HepG2 (cell line): Measurements from ENCODE around the gene ST3GAL5. TPM values are rescaled to one million over a fixed set of nuclear protein-coding genes. Genes with fewer than 3 reads are reported as not detected.

ENCODE experiments used
- ATAC-seq: fragments of 200-7000 bp; cut with Tn5 transposase; 3 replicates; pipeline ENCODE4 v1.9.1; 2020; ENCODE audit warnings: mild to moderate bottlenecking, moderate library complexity
- BruUV-seq: library from RNA; stranded (reverse); fragments of 400-500 nt; replicated peaks from 2 replicates; lab custom pipeline; 2021; lab: Mats Ljungman, UMichigan
- CTCF ChIA-PET: fragments of 300-600 bp; formaldehyde crosslinking; extraction: SDS; loops from one replicate; lab custom pipeline; 2021; ENCODE audit warnings: low total read pairs, inconsistent platforms, low intra/inter-chr PET ratio; lab: Yijun Ruan, JAX
- POLR2A ChIA-PET: fragments of 350-600 bp; sonication (Branson Sonifier 250); formaldehyde crosslinking; loops from one replicate; lab custom pipeline; 2020; ENCODE audit warnings: antibody characterized with exemption, inconsistent platforms; lab: Yijun Ruan, JAX
- DNase-seq: peaks from one replicate; pipeline ENCODE4 v3.0.0-alpha.2; 2015; ENCODE audit warnings: low spot score
- FAIRE-seq: peaks from 3 replicates; lab custom pipeline; 2011; peaks lifted over from hg19 to GRCh38; lab: Jason Lieb, UNC
- H2AFZ ChIP-seq: one replicate; pipeline ENCODE4 v1.6.1; 2011; ENCODE audit warnings: low read length, inconsistent platforms
- H3K27ac ChIP-seq: fragments of 300-600 bp; 3 replicates; pipeline ENCODE4 v1.8.0; 2011; ENCODE audit warnings: mixed run types, mild to moderate bottlenecking, mixed read lengths, low read length, inconsistent platforms; ENCODE audit not compliant: insufficient read depth; ENCODE audit errors: extremely low read length
- H3K27me3 ChIP-seq, 2 experiments: fragments of 200-600 bp in 1 of 2; 2 replicates in 1 of 2; 3 replicates in 1 of 2; pipeline versions ENCODE4 v1.6.0 to v1.8.0; 2011; ENCODE audit warnings: low read length in 2 of 2, mild to moderate bottlenecking in 2 of 2, moderate library complexity in 2 of 2, inconsistent platforms in 1 of 2; ENCODE audit not compliant: insufficient read depth in 2 of 2, control insufficient read depth in 1 of 2
- H3K36me3 ChIP-seq, 2 experiments: fragments of 200-600 bp in 1 of 2; replicated peaks in 1 of 2; 2 replicates in 1 of 2; 3 replicates in 1 of 2; pipeline versions ENCODE4 v1.5.1 to v1.8.0; 2011; ENCODE audit warnings: low read length in 2 of 2, inconsistent platforms in 1 of 2; ENCODE audit not compliant: insufficient read depth in 2 of 2, control insufficient read depth in 1 of 2
- H3K4me1 ChIP-seq: 2 replicates; pipeline ENCODE4 v1.5.1; 2012; ENCODE audit warnings: low read length, inconsistent platforms; ENCODE audit not compliant: insufficient read depth
- H3K4me2 ChIP-seq: 2 replicates; pipeline ENCODE4 v1.6.0; 2011; ENCODE audit warnings: low read depth, low read length, inconsistent platforms
- H3K4me3 ChIP-seq, 3 experiments: fragments of 200-600 bp in 1 of 3; sonication (generic), shearing (Covaris generic) in 1 of 3; replicated peaks in 1 of 3; 2 replicates each; pipeline ENCODE4 v1.5.1; 2011 to 2016; ENCODE audit warnings: low read length in 3 of 3, inconsistent platforms in 2 of 3, low read depth in 2 of 3, mild to moderate bottlenecking in 2 of 3, control low read depth in 1 of 3, mixed read lengths in 1 of 3; ENCODE audit not compliant: insufficient read depth in 1 of 3
- H3K79me2 ChIP-seq: one replicate; pipeline ENCODE4 v1.6.1; 2011; ENCODE audit warnings: low read length, inconsistent platforms; ENCODE audit not compliant: insufficient read depth
- H3K9ac ChIP-seq: 2 replicates; pipeline ENCODE4 v1.6.0; 2011; ENCODE audit warnings: mild to moderate bottlenecking, low read depth, low read length, inconsistent platforms; ENCODE audit not compliant: insufficient read depth
- H3K9me3 ChIP-seq: 2 replicates; pipeline ENCODE4 v1.5.1; 2012; ENCODE audit warnings: mild to moderate bottlenecking, low read length
- H4K20me1 ChIP-seq: 2 replicates; pipeline ENCODE4 v1.6.0; 2011; ENCODE audit warnings: inconsistent platforms, mild to moderate bottlenecking, low read length, moderate library complexity; ENCODE audit not compliant: insufficient read depth
- BRD4 ChIP-seq: sonication (generic); formaldehyde crosslinking; IDR thresholded peaks from 2 replicates; pipeline ENCODE4 v1.4.0; 2020; ENCODE audit warnings: missing genetic modification reagents
- CBX2 ChIP-seq, 2 experiments: fragments of 200-600 bp in 1 of 2; sonication (generic); formaldehyde crosslinking in 1 of 2; IDR thresholded peaks; 2 replicates each; pipeline versions ENCODE4 v1.7.0 to v1.8.1; 2018 to 2022; ENCODE audit warnings: low read depth in 2 of 2, low read length in 1 of 2, mild to moderate bottlenecking in 1 of 2, missing genetic modification reagents in 1 of 2
- MXI1 ChIP-seq: IDR thresholded peaks from 3 replicates; pipeline ENCODE4 v1.6.1; 2012; ENCODE audit warnings: low read depth, low read length, inconsistent platforms, borderline replicate concordance
- NFKB2 ChIP-seq: sonication (generic); formaldehyde crosslinking; IDR thresholded peaks from 2 replicates; pipeline ENCODE4 v1.4.0; 2020; ENCODE audit warnings: missing genetic modification reagents, borderline replicate concordance
- PAXIP1 ChIP-seq: sonication (generic); formaldehyde crosslinking; conservative IDR thresholded peaks from 2 replicates; pipeline ENCODE4 v1.4.0; 2020; ENCODE audit warnings: mild to moderate bottlenecking, missing genetic modification reagents, moderate library complexity
- PRDM4 ChIP-seq: sonication (generic); formaldehyde crosslinking; IDR thresholded peaks from 2 replicates; pipeline ENCODE4 v1.9.0; 2021; ENCODE audit warnings: missing genetic modification reagents, borderline replicate concordance
- REPIN1 ChIP-seq: sonication (generic); formaldehyde crosslinking; IDR thresholded peaks from 2 replicates; pipeline ENCODE4 v1.8.0; 2022; ENCODE audit warnings: missing genetic modification reagents, low read depth, mild to moderate bottlenecking, borderline replicate concordance
- RFXANK ChIP-seq: IDR thresholded peaks from 2 replicates; pipeline ENCODE4 v1.6.1; 2016
- U2AF2 ChIP-seq: fragments of 200-400 bp; formaldehyde crosslinking; IDR thresholded peaks from 2 replicates; pipeline ENCODE4 v1.6.1; 2017; ENCODE audit warnings: low read depth, mild to moderate bottlenecking, low read length
- ZNF460 ChIP-seq: sonication (generic); formaldehyde crosslinking; IDR thresholded peaks from 2 replicates; pipeline ENCODE4 v1.5.1; 2020; ENCODE audit warnings: missing genetic modification reagents, mild to moderate bottlenecking, borderline replicate concordance
- ZNF598 ChIP-seq: sonication (generic); formaldehyde crosslinking; IDR thresholded peaks from 2 replicates; pipeline ENCODE4 v1.5.1; 2020; ENCODE audit warnings: mild to moderate bottlenecking, missing genetic modification reagents, borderline replicate concordance
- ZSCAN29 ChIP-seq: sonication (generic); formaldehyde crosslinking; conservative IDR thresholded peaks from 2 replicates; pipeline ENCODE4 v1.4.0; 2020; ENCODE audit warnings: mild to moderate bottlenecking, missing genetic modification reagents
- WGBS: methylation state at CpG from one replicate; pipeline ENCODE4 v1.1.6; 2017; ENCODE audit warnings: low lambda C conversion rate; 5-methylcytosine and 5-hydroxymethylcytosine counted together
- in situ Hi-C: cut with HindIII; loops from 2 replicates; pipeline ENCODE4 v1.10.0; 2017; ENCODE audit warnings: low pct_unique_long_range_greater_than_20kb; ENCODE audit not compliant: extremely low pct_ligation_motif_present
- intact Hi-C: fragments of 100-400 bp; cut with micrococcal nuclease; formaldehyde crosslinking; loops from one replicate; pipeline ENCODE4 v1.10.0; 2022; ENCODE audit not compliant: unreplicated experiment
- polyA plus RNA-seq, 8 experiments: library from polyadenylated mRNA; depleted of rRNA in 3 of 8; stranded (reverse) in 7 of 8; unstranded in 1 of 8; fragments of >200 nt; fragmentation: Illumina TruSeq in 4 of 8; extraction: Trizol in 4 of 8; gene quantifications; 2 replicates each; pipeline versions ENCODE4 v1.2.1 to v1.2.3, GENCODE V29; 2011 to 2016; ENCODE audit warnings: low read depth in 4 of 8, missing spikeins in 1 of 8, mixed read lengths in 1 of 8; ENCODE audit not compliant: insufficient read depth in 1 of 8
- total RNA-seq, 5 experiments: library from RNA; depleted of rRNA; stranded (reverse); fragments of >200 nt; fragmentation: Illumina TruSeq; extraction: Trizol; gene quantifications; 2 replicates each; pipeline ENCODE4 v1.2.3, GENCODE V29; 2016; ENCODE audit warnings: low read depth in 1 of 5

The ST3GAL5 gene
- total and polyA plus RNA-seq, 2 of the 13 experiments (the other 11 are each of a cell fraction or from before 2014, with no cell fraction given) = 1.3 to 2.0 TPM

GRCh38 chr2:85892216-85892944 lies 3.6 kb upstream of the ST3GAL5 start (continued):
- TF ChIP-seq ZNF598 (CRISPR knock-in tag) (no peak), ZSCAN29 (CRISPR knock-in tag) (no peak), CBX2 (IDR thresholded peaks at IDR 0.05; ENCODE audit: low read depth, low read length) (no peak), CBX2 (CRISPR knock-in tag; IDR thresholded peaks at IDR 0.05; ENCODE audit: low read depth) (no peak), MXI1 (no peak), BRD4 (CRISPR knock-in tag) (no peak)

DNA sequence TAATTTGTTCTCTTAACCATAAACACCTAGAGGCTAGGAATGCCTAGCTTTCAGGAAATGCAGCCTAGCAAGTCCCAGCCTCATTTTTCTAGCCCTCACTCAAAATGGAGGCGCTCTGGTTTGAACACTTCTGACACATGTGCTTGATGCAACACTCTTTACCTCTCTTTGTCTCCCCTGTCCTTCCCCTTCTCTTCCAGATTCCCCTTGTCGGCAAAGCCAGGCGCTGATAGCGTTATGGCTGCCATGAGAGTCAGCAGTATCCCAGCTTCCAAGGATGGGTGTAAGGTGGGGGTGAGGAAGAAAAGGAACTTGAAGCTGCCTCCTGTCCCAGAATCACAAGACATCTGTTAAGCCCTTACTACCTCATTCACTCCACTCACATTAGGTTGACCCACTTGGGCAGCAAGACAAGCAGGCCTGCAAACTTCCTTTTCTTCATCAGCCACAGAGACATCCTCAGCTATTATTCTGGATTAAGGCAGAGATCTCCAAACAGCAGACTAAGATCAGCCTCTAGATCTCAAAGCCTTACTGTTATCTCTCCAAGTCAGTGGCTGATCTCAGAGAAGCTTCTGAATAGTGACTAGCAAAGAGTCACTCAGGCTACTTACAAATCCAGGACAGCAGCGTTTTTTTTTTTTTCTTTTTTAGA lies 1.9 kb upstream of the ST3GAL5 start:
- CTCF ChIA-PET = no interaction called here
- no TSS peak for BruUV-seq
- TF ChIP-seq PAXIP1 (CRISPR knock-in tag) = no peak
- no peak for TF ChIP-seq PRDM4
- TF ChIP-seq ZNF460 (CRISPR knock-in tag) = no peak
- no peak for TF ChIP-seq U2AF2
- no peak for TF ChIP-seq REPIN1 (CRISPR knock-in tag)
- TF ChIP-seq RFXANK (CRISPR knock-in tag) = no peak
- TF ChIP-seq NFKB2 (CRISPR knock-in tag) = no peak

More for the DNA sequence above, 1.9 kb upstream of the ST3GAL5 start:
- Histone ChIP-seq H3K27me3 (peaks cover 4 to 25% of the 10 kb centered on the region in 2 experiments), H3K9me3 (0 out of 2 replicates have a peak, but pooled peaks cover 3% of the 10 kb centered on the region), H4K20me1 (no peaks in the 10 kb centered on the region), H3K4me1 (peaks cover 25% of the 10 kb centered on the region), H3K79me2 (no peaks in the 10 kb centered on the region), H3K36me3 (no peaks in the 10 kb centered on the region), H3K27ac (no peak overlapping the region), H3K9ac (no peak overlapping the region), H3K4me2 (peak overlapping the region; percentile 89; the same call in 1 of the 2 replicates), H3K4me3 (no peak overlapping the region), H2AFZ (peak overlapping the region; percentile 51)
- in situ Hi-C loops (no loop called here), intact Hi-C loops (no loop called here)
- DNase-seq (no peak), ATAC-seq (no peak), FAIRE-seq (no peak)
- POLR2A ChIA-PET = interaction anchor here (1.0 to 1.4 kb wide), 2 partner anchors 61 to 215 kb away, joined by 3 read pairs; partner anchors contain the start of genes POLR1A and PTCD3
- 81% methylated on average over 5 of the region's 5 CpGs for WGBS
